KMS-11 (cell line): Measurements from ENCODE around the gene PPOX.

Source experiments
- H2AFZ ChIP-seq: fragments of 200-600 bp; sonication (generic); 2 replicates; pipeline ENCODE4 v1.6.1; 2016; ENCODE audit warnings: antibody characterized with exemption, mixed run types, low read depth
- H3K27ac ChIP-seq: fragments of 200-600 bp; sonication (generic); 2 replicates; pipeline ENCODE4 v1.6.1; 2016; ENCODE audit warnings: mild to moderate bottlenecking, mixed run types
- H3K27me3 ChIP-seq: fragments of 200-600 bp; sonication (generic); 2 replicates; pipeline ENCODE4 v1.6.1; 2017; ENCODE audit warnings: mild to moderate bottlenecking, low read depth, mixed run types, moderate library complexity; ENCODE audit not compliant: insufficient read depth
- H3K36me3 ChIP-seq: fragments of 200-600 bp; sonication (generic); 2 replicates; pipeline ENCODE4 v1.6.1; 2017; ENCODE audit warnings: mild to moderate bottlenecking, mixed run types; ENCODE audit not compliant: insufficient read depth
- H3K4me1 ChIP-seq: fragments of 200-600 bp; sonication (generic); 2 replicates; pipeline ENCODE4 v1.6.1; 2016; ENCODE audit warnings: mild to moderate bottlenecking, low read depth, mixed run types; ENCODE audit not compliant: poor library complexity, severe bottlenecking
- H3K4me2 ChIP-seq: fragments of 200-600 bp; sonication (generic); 2 replicates; pipeline ENCODE4 v1.7.0; 2016; ENCODE audit warnings: mild to moderate bottlenecking, mixed run types
- H3K4me3 ChIP-seq: fragments of 200-600 bp; sonication (generic); IDR thresholded peaks from 2 replicates; pipeline ENCODE4 v1.6.1; 2017; ENCODE audit warnings: low read depth, low read length, mixed read lengths; ENCODE audit not compliant: insufficient read depth
- H3K79me2 ChIP-seq: fragments of 200-600 bp; sonication (generic); 2 replicates; pipeline ENCODE4 v1.6.1; 2016; ENCODE audit warnings: low read depth, mixed run types; ENCODE audit not compliant: insufficient read depth
- H3K9ac ChIP-seq: fragments of 200-600 bp; sonication (generic); 2 replicates; pipeline ENCODE4 v1.6.1; 2016; ENCODE audit warnings: mild to moderate bottlenecking, mixed run types
- H4K20me1 ChIP-seq: fragments of 200-600 bp; sonication (generic); 2 replicates; pipeline ENCODE4 v1.6.1; 2016; ENCODE audit warnings: mild to moderate bottlenecking, mixed run types; ENCODE audit not compliant: insufficient read depth
- TF ChIP-seq, protein P1 (sequence below): fragments of 200-600 bp; sonication (generic); conservative IDR thresholded peaks from 2 replicates; pipeline ENCODE4 v1.6.1; 2017; ENCODE audit warnings: low read depth, mild to moderate bottlenecking, antibody characterized with exemption, low read length, moderate library complexity, mixed read lengths

The PPOX gene

DNA sequence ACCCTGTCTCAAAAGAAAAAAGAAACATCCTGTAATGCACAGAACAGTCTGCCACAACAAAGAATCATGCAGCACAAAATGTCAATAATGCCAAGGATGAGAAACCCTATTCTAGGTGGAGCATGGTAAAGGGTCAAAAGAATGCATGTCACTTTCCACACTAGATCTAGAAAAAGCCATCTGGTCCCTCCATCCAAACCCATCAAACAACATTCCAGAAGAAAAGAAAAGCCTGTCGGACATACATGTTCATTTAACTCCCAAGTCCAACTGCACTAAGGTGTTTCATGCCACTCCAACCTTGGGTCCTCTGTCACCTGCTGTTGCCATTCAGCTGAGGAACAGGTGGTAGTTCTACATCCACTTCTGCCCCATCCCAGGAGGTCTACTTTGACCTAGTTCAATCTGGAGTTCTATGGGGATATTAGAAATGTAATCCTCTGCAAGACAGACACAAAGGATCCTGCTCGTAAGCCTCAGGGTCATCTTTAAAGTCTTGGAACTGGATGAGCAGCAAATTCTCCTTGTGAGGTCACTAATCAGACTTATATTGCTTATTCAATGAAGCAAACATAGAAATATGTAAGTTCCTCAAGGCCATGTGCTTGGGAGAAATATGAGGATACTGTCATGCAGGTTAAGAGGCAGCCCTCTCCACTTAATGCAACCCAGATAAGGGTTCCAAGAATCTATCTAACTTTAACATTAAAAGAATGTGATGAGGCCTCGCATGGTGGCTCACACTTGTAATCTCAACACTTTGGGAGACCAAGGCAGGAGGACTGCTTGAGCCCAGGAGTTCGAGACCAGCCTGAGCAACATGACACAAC lies 37.4 kb upstream of the PPOX start:
- H3K4me2 ChIP-seq: no peak overlapping the region
- no peak overlapping the region for H2AFZ ChIP-seq
- H4K20me1 ChIP-seq: no peaks in the 10 kb centered on the region
- TF ChIP-seq, protein P1, sequence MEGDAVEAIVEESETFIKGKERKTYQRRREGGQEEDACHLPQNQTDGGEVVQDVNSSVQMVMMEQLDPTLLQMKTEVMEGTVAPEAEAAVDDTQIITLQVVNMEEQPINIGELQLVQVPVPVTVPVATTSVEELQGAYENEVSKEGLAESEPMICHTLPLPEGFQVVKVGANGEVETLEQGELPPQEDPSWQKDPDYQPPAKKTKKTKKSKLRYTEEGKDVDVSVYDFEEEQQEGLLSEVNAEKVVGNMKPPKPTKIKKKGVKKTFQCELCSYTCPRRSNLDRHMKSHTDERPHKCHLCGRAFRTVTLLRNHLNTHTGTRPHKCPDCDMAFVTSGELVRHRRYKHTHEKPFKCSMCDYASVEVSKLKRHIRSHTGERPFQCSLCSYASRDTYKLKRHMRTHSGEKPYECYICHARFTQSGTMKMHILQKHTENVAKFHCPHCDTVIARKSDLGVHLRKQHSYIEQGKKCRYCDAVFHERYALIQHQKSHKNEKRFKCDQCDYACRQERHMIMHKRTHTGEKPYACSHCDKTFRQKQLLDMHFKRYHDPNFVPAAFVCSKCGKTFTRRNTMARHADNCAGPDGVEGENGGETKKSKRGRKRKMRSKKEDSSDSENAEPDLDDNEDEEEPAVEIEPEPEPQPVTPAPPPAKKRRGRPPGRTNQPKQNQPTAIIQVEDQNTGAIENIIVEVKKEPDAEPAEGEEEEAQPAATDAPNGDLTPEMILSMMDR: no peak
- peaks cover 4% of the 10 kb centered on the region; the same call in 1 of the 2 replicates for H3K36me3 ChIP-seq
- H3K4me1 ChIP-seq: peaks cover 30% of the 10 kb centered on the region
- no peak overlapping the region for H3K27ac ChIP-seq
- peaks cover 57% of the 10 kb centered on the region for H3K79me2 ChIP-seq
- H3K27me3 ChIP-seq: no peaks in the 10 kb centered on the region
- H3K4me3 ChIP-seq: no peak overlapping the region
- H3K9ac ChIP-seq: no peak overlapping the region

GRCh38 chr1:161130266-161130665 lies 36.0 kb upstream of the PPOX start:
- Histone ChIP-seq H3K4me1 (peaks cover 43% of the 10 kb centered on the region), H3K4me2 (no peak overlapping the region; the same call in 1 of the 2 replicates), H3K36me3 (peaks cover 4% of the 10 kb centered on the region; the same call in 1 of the 2 replicates), H3K79me2 (peaks cover 61% of the 10 kb centered on the region), H3K4me3 (no peak overlapping the region), H3K9ac (no peak overlapping the region), H3K27me3 (no peaks in the 10 kb centered on the region), H3K27ac (no peak overlapping the region), H4K20me1 (no peaks in the 10 kb centered on the region), H2AFZ (no peak overlapping the region)
- TF ChIP-seq, protein P1: no peak

GRCh38 chr1:161131523-161132409 lies 34.5 kb upstream of the PPOX start:
- Histone ChIP-seq H2AFZ (peak overlapping the region; percentile 86), H3K27ac (peak overlapping the region; percentile 79), H3K4me1 (peaks cover 43% of the 10 kb centered on the region), H3K27me3 (no peaks in the 10 kb centered on the region), H3K36me3 (peaks cover 4% of the 10 kb centered on the region; the same call in 1 of the 2 replicates), H3K9ac (peak overlapping the region; percentile 90), H3K4me2 (peak overlapping the region; percentile 97), H4K20me1 (no peaks in the 10 kb centered on the region), H3K79me2 (peaks cover 47% of the 10 kb centered on the region), H3K4me3 (peak overlapping the region; percentile 100)
- TF ChIP-seq, protein P1: no peak

DNA sequence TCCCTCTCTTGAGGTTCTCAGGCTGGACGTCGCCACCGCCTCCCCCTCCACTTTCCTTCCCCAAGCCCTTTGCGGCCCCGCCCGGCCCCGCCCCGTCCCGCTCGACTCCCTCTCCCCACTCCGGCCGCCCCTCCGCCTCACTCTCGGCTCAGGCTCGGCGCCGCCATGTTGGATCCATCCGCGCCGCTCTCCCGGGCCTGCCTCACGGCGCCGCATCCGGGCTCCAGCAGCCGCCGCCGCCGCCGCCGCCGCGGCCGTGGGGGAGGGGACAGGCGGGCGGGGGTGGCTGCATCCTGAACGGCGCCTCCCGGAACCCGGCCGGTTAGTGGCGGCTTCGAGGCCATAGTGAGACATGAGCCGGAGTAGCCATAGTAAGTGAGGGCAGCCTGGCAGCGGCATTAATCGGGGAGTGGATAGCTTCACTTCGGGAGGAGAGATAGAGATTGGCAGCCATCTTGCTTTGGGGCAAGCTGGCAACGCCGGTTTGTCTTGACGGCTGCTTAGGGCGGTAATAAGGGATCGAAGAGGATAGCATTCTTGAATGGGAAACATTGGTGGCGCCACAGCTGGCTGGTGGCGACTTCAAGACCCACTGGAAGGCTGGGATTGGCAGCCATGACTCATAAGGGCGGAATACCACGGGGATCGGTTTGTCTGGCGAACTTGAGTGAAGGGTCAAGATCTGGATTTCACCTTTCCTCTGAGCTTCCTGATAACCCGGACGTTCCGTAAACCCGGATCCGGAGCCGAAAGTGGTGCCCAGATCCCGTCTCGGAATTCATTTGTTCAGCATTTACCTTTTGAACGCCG lies 33.6 kb upstream of the PPOX start, which contains the start of gene DEDD:
Gene DEDD, minus strand, starts transcription at position 258 of the 810 bp plus-strand sequence. CDS start 8,205 bp downstream, outside the sequence.
- Histone ChIP-seq H3K79me2 (peaks cover 43% of the 10 kb centered on the region), H4K20me1 (no peaks in the 10 kb centered on the region), H3K4me3 (peak within 1 kb of the TSS; percentile 100), H3K9ac (peak within 1 kb of the TSS; percentile 90), H3K27ac (peak within 1 kb of the TSS; percentile 79), H3K36me3 (peaks cover 2% of the 10 kb centered on the region; the same call in 1 of the 2 replicates), H2AFZ (peak within 1 kb of the TSS; percentile 86), H3K4me1 (peaks cover 43% of the 10 kb centered on the region), H3K27me3 (no peaks in the 10 kb centered on the region), H3K4me2 (peak within 1 kb of the TSS; percentile 97)
- TF ChIP-seq, protein P1: no peak; the same call in 1 of the 2 replicates
